ENCODE measurements around the gene ERCC6L2. TPM values are rescaled to one million over a fixed set of nuclear protein-coding genes. Genes with fewer than 3 reads are reported as not detected.

ERCC6L2 gene
- total RNA-seq, 1 donor, result 28.3 TPM

- no peak for DNase-seq (ENCODE audit: low read depth in 2 of 3, low spot score in 2 of 3)
Observed at GRCh38 chr9:95857896-95858295, 17.6 kb upstream of the ERCC6L2 start.

GRCh38 chr9:95862343-95862742 lies 13.1 kb upstream of the ERCC6L2 start:
- no peak for DNase-seq (ENCODE audit: low read depth in 2 of 3, low spot score in 2 of 3)

- DNase-seq (ENCODE audit: low read depth in 2 of 3, low spot score in 2 of 3), result no peak
Observed at GRCh38 chr9:95864852-95865580, 10.5 kb upstream of the ERCC6L2 start.

- peak in 2 of 3 donors; percentile 18 to 57 for DNase-seq (ENCODE audit: low read depth in 2 of 3, low spot score in 2 of 3)
Observed at GRCh38 chr9:95870352-95870751, 5.1 kb upstream of the ERCC6L2 start.

GRCh38 chr9:95870906-95871305 lies 4.6 kb upstream of the ERCC6L2 start:
- peak in 1 of 3 donors; percentile 52 for DNase-seq (ENCODE audit: low read depth in 2 of 3, low spot score in 2 of 3)

DNA sequence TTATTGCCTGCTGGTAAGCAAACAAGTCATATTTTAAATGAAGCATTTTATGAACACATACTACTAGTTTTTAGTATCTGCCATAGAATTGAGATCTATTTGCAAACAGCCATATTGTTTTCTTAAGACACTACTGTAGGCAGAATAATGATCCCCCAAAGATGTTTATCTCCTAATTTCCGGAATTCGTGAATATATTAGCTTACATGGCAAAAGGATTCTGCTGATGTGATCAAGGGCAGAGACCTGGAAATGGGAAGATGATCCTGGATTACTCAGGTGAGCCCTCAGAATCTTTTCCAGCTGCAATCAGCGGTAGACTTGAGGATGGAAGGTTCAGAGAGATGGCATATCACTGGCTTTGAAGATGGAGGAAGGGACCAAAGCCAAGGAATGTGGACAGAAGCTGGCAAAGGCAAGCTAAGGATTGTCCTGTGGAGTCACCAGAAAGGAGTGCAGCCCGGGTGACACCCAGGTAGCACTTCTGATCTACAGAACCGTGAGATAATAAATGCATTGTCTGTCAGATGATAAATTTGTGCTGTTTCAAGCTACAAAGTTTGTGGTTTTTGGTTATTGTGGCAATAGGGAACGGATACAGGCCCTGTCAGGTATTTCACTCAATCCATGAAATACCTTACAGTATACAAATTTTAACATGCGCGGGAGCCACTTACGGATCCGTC lies 1.0 kb upstream of the ERCC6L2 start:
- DNase-seq (ENCODE audit: low read depth in 2 of 3, low spot score in 2 of 3), result peak in 1 of 3 donors; percentile 5

- peak; percentile 38 to 47 (median 46) for DNase-seq (ENCODE audit: low read depth in 2 of 3, low spot score in 2 of 3)
Observed at GRCh38 chr9:95874989-95875304, 544 bp upstream of the ERCC6L2 start.

DNA sequence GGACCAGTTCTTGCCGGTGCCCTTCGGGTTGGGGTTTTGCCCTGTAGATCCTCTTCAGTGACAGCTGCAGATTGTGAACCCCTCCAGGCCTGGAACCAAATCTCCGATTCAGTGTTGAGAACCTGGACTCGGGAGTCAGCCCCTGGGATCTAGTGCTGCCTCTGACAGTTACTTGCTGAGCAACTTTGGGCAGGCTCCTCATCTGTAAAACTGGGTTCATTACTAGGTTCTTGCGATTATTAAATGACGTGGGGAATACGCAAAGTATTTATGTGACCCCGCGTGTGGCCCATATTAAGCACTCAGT lies 600 bp downstream of the ERCC6L2 start:
- no peak for DNase-seq (ENCODE audit: low read depth in 2 of 3, low spot score in 2 of 3)

DNA sequence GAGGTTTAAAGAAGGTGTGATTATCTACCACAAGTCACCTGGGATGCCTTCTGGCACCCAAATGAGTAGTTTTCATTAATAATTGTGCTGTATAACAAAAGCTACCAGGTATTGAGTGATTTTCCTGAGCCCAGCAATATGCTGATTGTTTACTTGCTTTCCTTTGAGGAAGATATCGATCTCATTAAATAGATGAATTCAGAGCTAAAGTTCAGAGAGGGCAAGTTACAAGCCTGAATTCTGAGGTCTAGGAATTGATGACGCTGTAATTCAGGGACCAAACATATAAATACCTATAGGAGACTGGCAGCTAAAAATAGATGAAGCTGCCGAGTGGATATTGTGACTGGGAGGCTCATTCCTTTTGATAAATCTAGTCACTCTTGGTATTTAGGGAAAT lies 1.1 kb downstream of the ERCC6L2 start:
- DNase-seq (ENCODE audit: low read depth in 2 of 3, low spot score in 2 of 3), result no peak

- no peak for DNase-seq (ENCODE audit: low read depth in 2 of 3, low spot score in 2 of 3)
Observed at GRCh38 chr9:95877984-95878383, 2.5 kb downstream of the ERCC6L2 start.

DNA sequence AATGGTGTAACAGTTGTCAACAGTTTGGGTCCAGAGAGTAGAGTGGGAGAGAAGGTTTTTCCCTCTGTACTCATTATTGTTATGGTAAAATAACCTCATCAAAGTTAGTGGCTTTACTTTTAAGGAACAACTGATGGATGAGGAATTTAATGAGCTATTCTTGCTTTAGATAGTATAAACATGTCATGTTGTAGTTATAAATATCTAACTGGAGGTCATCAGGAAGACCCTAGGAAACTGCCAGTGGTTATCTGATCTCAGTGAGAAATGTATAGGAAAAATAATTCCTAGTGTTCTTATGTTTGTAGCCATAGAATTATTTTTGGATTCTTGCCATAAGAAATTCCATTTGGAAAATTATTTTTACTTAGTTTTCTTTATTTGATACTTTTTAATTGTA lies 4.1 kb downstream of the ERCC6L2 start:
- no peak for DNase-seq (ENCODE audit: low read depth in 2 of 3, low spot score in 2 of 3)

DNA sequence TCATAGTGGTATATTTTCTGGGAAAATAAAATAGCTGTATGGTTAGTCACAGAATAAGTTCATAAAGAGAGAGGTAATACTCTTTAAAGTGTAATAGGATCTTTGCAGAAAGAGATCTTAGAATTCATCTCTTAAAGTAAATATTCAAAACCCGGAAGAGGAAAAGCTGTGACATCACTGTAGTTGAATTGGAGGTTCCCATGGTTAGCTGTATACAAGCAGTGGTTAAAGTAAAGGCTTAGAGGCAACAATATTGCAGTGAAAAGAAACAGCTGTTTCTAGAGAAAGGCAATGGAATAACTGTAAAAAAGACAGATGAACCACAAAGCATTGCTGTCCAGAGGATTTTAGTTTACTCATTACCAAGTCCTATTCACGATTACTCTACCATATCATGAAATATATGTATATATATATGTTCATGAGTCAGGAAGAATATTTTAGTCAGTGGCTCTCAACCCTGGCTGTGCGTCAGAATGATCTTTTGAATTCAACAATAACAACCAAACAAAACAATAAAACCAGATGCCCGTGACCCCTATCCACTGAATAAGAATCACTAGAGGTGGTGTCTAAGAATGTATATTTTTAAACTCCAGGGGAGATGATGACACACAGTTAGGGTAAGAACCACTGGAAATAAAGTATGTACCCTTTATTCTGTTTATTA lies 4.7 kb downstream of the ERCC6L2 start:
- DNase-seq (ENCODE audit: low read depth in 2 of 3, low spot score in 2 of 3), result no peak

DNA sequence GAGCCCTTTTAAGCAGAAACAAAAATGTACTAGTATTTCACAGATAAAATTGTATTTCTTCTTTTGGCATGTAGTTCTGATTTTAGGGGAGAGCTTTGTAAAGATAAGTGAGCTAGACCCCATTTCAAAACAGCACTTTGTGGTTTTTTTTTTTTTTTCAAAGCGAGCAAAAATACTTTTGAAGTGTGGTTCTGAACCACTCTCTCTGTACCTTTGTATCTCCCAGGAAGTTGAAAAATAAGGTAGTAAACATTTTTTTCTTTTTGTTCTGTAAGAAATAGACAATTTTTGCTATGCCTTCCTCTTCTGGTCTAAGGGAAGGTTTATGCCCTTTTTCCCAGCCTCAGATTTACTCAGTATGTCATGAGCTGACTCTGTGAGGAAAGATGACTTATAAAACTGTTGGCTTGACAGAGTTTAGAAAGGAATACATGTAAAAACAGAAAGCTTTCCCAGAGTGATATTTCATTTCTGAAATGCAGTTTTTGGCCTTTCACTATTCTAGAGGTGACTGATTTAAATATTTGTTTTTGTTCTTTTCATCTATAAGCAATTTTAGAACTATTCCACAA lies 12.5 kb downstream of the ERCC6L2 start:
- DNase-seq (ENCODE audit: low read depth in 2 of 3, low spot score in 2 of 3), result no peak

- no peak for DNase-seq (ENCODE audit: low read depth in 2 of 3, low spot score in 2 of 3)
Observed at GRCh38 chr9:95890594-95890993, 15.1 kb downstream of the ERCC6L2 start.

- DNase-seq (ENCODE audit: low read depth in 2 of 3, low spot score in 2 of 3), result no peak
Observed at GRCh38 chr9:95891067-95891671, 15.7 kb downstream of the ERCC6L2 start.

DNA sequence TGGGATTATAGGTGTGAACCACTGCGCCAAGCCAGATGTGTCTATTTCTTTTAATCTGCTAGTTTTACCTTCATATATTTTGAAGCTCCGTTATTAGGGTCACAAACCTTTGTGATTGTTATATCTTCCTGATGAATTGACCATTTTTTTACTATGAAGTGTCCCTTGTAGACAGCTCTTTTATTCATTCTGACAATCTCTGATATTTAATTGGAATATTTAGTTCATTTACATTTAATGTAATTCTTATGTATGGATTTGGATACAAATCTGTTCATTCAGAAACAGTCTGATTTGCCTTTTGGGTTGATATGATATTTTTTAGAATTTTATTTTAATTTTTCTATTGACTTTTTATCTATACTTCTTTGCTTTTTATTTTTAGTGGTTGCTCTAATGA lies 17.2 kb downstream of the ERCC6L2 start:
- no peak for DNase-seq (ENCODE audit: low read depth in 2 of 3, low spot score in 2 of 3)

DNA sequence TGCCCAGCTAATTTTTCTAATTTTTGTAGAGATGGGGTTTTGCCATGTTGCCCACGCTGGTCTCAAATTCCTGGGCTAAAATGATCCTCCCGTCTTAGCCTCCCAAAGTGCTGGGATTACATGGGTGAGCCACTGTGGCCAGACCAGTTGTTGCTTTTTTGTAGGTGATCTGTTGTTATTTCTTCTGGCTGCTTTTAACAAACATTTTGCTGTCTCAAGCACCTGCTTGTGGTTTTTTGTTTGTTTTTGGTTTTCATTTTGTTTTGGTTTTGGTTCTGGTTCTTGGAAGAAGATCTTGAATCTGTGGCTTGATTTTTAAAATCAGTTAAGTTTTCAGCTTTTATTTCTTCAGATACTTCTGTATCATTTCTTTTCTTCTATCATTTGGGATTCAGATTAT lies 21.1 kb downstream of the ERCC6L2 start:
- DNase-seq (ENCODE audit: low read depth in 2 of 3, low spot score in 2 of 3), result no peak

DNA sequence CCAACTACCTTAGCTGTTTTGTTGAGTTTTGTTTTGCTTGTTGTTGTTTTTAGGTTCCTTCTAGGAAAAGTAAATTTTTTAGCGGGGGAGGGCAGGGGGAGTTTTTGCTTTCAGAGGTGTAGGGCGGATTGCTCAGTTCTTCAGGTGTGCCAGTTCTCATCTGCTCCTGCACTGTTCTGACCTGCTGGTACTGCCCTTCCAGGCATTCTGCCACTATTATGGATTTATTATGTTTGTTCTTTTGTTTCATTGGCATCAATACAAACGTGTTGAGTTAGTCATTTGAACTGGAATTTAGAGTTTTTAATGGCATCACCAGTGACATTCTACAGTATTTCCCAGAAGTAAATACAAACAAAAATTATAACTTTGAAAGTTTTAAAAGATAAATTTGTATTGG lies 26.0 kb downstream of the ERCC6L2 start:
- DNase-seq (ENCODE audit: low read depth in 2 of 3, low spot score in 2 of 3), result no peak

DNA sequence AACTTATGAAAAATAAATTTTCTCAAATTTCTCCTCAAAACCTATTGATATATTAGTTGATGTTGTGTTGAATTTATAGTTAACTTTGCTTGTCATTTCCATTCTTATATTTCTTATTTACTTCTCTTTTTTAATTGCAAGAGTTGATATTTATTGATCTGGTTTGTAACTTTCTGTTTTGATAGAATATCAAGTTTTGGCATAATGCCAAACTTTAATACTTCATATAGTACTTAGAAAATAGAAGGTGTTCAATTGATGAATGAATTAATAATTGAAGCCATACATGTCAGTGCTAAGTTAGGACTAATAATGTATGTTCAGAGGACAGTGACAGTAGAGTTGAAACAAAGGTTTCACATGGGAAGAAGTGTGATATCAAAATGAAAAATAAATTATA lies 27.9 kb downstream of the ERCC6L2 start:
- DNase-seq (ENCODE audit: low read depth in 2 of 3, low spot score in 2 of 3), result no peak

DNA sequence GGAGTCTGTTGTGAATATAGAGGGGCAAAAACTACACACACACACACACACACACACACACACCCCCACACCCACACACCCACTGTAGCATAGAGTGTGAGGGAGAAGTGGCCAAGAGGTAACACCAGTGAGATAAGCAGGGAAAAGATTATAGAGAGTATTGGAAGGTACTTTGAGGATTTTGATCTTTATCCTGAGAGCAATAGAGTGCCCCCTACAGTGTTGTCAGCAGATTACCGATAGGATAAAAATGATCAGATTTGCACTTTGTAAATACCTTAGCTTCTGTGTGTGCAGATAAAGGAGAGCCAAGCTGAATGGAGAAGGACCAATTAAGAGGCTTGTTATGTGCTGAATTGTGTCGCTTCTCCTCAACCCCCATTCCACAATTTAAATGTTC lies 32.3 kb downstream of the ERCC6L2 start:
- DNase-seq (ENCODE audit: low read depth in 2 of 3, low spot score in 2 of 3), result no peak

DNA sequence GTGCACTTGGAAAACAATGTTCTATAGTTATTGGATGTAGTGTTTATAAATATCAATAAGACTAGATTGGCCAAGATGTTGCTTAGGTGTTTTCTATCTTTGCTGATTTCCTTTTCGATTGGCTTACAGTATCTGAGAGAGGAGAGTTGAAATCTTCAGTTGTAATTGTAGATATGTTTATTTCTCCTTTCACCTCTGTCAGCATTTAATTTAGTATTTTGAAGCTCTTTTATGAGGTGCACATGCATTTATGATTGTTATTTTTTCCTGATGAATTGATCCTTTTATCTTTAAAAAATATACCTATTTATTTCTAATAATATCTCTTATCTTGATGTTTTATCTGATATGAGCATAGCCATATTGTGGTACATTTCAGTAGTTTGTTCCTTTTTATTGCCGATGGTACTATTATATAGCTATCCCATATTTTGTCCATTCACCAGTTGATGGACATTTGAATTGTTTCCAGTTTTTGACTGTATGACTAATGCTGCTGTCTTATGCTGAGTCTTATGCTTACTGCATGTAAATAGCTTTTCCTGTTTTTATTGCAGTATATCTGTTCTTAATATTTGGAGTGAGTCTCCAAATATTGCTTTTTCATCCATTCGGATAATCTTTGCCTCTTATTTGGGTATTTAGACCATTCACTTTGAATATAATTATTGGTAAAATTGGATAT lies 34.7 kb downstream of the ERCC6L2 start:
- no peak for DNase-seq (ENCODE audit: low read depth in 2 of 3, low spot score in 2 of 3)

Data from hematopoietic multipotent progenitor cell (in vitro differentiated cells).